ENCODE results near the gene MYORG. TPM values are rescaled to one million over a fixed set of nuclear protein-coding genes. Genes with fewer than 3 reads are reported as not detected.
"Not testable (repeated sequence)": the region's sequence is repeated elsewhere in the genome, so short reads cannot be mapped to it uniquely, and the experiment has no call there.

MYORG gene
- total and polyA plus RNA-seq, 12 donors = 1.1 to 33.8 (median 14.5) TPM

DNA sequence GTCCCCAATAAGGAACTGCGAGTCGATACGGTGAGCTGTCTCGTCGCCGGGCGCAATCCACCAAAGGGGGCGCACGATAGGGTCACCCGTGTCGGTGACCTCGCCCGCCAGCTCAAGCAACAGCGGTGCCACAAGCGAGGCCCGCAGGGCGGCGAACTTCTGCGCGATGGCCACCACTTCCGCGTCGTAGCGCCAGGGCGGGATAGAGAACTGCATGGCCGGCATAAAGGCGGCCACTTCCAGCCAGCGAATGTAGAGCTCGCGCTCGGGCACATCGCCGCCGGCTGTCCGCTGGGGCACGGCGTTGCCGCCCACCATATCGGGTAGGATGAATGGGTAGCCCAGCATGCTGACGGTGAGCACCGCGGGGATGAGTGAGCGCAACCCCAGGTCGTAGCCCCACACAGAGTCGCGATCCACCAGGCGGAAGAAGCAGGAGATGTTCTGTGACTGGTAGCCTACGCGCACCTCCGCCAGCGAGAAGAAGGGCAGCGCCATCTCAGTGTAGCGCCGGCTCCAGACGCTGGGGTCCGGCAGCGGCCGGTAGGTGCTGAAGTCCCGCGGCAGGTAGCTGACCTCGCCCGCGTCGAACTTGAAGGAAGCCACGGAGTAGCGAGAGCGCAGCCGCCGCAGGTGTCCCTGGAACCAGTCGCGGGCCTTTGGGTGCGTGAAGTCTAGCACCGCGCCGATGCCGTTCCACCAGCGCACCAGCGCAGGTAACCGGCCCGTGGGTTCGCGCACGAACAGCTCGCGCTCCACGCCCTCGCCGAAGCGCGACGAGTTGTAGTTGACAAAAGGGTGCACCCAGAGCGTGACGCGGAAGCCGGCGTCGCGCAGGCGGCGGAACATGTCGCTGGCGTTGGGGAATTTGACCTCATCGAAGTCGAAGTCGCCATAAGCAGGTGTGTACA is 5.5 kb downstream of the MYORG start:
- Histone ChIP-seq H3K4me1 (replicated peaks in 1 of 2) (peaks cover 0 to 8% of the 10 kb centered on the region in 2 donors), H3K27ac (no peak overlapping the region), H3K27me3 (no peaks in the 10 kb centered on the region), H3K36me3 (replicated peaks in 1 of 2) (peaks cover 0 to 18% of the 10 kb centered on the region in 2 donors), H3K4me3 (peak overlapping the region in 1 of 4 donors; percentile 29), H3K9me3 (replicated peaks in 1 of 3) (no peaks in the 10 kb centered on the region)
- DNase-seq = no peak
- intact Hi-C loops (cut with DNase I) = no loop called here
- 61 to 73% (median 68%) methylated on average over 19 to 105 of the region's 105 CpGs for WGBS, 4 donors
- no peak for TF ChIP-seq POLR2A (IDR thresholded peaks at IDR 0.05)
- TF ChIP-seq, protein P1, sequence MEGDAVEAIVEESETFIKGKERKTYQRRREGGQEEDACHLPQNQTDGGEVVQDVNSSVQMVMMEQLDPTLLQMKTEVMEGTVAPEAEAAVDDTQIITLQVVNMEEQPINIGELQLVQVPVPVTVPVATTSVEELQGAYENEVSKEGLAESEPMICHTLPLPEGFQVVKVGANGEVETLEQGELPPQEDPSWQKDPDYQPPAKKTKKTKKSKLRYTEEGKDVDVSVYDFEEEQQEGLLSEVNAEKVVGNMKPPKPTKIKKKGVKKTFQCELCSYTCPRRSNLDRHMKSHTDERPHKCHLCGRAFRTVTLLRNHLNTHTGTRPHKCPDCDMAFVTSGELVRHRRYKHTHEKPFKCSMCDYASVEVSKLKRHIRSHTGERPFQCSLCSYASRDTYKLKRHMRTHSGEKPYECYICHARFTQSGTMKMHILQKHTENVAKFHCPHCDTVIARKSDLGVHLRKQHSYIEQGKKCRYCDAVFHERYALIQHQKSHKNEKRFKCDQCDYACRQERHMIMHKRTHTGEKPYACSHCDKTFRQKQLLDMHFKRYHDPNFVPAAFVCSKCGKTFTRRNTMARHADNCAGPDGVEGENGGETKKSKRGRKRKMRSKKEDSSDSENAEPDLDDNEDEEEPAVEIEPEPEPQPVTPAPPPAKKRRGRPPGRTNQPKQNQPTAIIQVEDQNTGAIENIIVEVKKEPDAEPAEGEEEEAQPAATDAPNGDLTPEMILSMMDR (IDR thresholded peaks at IDR 0.05) = no peak

DNA sequence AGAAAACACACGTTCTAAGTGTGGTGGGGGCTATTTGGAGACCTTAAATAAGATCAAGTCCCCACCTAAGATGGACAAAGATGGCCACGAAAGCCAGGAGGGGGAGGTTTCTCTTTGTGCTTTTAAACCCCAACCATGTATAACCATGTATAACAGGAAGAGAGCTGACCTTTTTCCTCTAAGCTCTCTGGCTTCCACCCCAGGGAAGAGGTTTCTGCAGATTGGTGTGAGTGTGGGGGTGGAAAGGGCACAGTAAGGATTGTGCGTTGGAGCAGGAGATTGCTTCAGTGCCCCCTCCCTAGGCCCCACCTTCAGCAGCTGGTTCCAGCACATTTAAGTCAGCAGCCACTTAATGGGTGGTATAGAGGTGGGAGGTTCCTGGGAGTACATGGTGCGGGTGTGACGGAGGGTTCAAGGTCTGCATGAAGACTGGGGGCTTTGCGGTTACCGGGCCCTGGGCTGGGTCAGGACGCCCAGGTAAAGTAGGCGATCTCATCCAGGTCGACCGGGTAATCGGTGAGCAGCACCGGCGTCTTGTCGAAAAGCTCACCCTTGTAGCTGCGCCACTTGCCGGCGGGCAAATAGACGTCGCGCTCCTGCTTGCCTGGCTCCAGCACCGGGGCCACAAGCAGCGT is 6.2 kb downstream of the MYORG start:
- Histone ChIP-seq H3K36me3 (replicated peaks in 1 of 2) (peaks cover 0 to 18% of the 10 kb centered on the region in 2 donors), H3K27me3 (no peaks in the 10 kb centered on the region), H3K4me3 (peak overlapping the region in 1 of 4 donors; percentile 29), H3K9me3 (replicated peaks in 1 of 3) (no peaks in the 10 kb centered on the region), H3K27ac (no peak overlapping the region), H3K4me1 (replicated peaks in 1 of 2) (peaks cover 0 to under 1% of the 10 kb centered on the region in 2 donors)
- 71 to 84% (median 76%) methylated on average over 10 to 23 of the region's 23 CpGs for WGBS, 4 donors
- no peak for DNase-seq
- TF ChIP-seq POLR2A (IDR thresholded peaks at IDR 0.05) = no peak
- TF ChIP-seq, protein P1 (IDR thresholded peaks at IDR 0.05) = no peak
- intact Hi-C loops (cut with DNase I) = no loop called here

DNA sequence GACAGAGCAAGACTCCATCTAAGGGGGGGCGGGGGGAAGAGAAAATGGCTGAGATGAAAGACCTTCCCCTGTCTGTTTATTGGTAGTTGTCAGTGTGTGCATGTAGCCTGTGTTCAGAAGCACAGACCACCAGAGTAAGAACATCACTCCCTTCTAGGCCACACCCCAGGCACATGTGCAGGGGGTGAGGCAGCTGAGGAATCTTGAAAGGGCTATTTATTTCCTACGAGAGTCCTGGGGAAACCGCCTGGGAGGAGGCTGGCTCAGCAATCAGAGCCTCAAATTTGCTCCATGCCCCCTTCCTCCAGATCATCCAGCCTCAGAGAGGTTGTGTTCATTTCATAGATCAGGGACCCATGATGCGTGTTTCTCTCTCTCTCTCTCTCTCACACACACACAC is 7.1 kb downstream of the MYORG start:
- DNase-seq = no peak
- TF ChIP-seq, protein P1 (IDR thresholded peaks at IDR 0.05) = no peak
- TF ChIP-seq POLR2A (IDR thresholded peaks at IDR 0.05) = no peak
- WGBS, 4 donors = 89 to 95% (median 93%) methylated on average over 3 to 4 of the region's 4 CpGs
- Histone ChIP-seq H3K27ac (no peak overlapping the region), H3K9me3 (replicated peaks in 1 of 3) (no peaks in the 10 kb centered on the region), H3K4me3 (no peak overlapping the region), H3K36me3 (replicated peaks in 1 of 2) (peaks cover 0 to 18% of the 10 kb centered on the region in 2 donors), H3K4me1 (replicated peaks in 1 of 2) (no peaks in the 10 kb centered on the region), H3K27me3 (no peaks in the 10 kb centered on the region)
- intact Hi-C loops (cut with DNase I) = no loop called here

- H3K4me1 ChIP-seq (replicated peaks in 1 of 2); DNase-seq; H3K9me3 ChIP-seq (replicated peaks in 1 of 3); H3K4me3 ChIP-seq; H3K27me3 ChIP-seq; H3K27ac ChIP-seq; intact Hi-C loops (cut with DNase I): not testable (repeated sequence)
- H3K36me3 ChIP-seq (replicated peaks in 1 of 2) = peaks cover 0 to 18% of the 10 kb centered on the region in 2 donors
- WGBS, 4 donors = 94 to 100% (median 96%) methylated on average over 5 of the region's 5 CpGs
Measured at GRCh38 chr9:34368796-34369195, 7.9 kb downstream of the MYORG start.

- H3K4me3 ChIP-seq; H3K9me3 ChIP-seq (replicated peaks in 1 of 3); H3K27me3 ChIP-seq; H3K4me1 ChIP-seq (replicated peaks in 1 of 2); intact Hi-C loops (cut with DNase I); DNase-seq; H3K27ac ChIP-seq: not testable (repeated sequence)
- WGBS, 4 donors = 98 to 100% (median 99%) methylated on average over 2 to 3 of the region's 3 CpGs
- H3K36me3 ChIP-seq (replicated peaks in 1 of 2) = peaks cover 0 to 18% of the 10 kb centered on the region in 2 donors
Measured at GRCh38 chr9:34367751-34368410, 8.8 kb downstream of the MYORG start.
